ENCODE data around the gene BPI.

DNA sequence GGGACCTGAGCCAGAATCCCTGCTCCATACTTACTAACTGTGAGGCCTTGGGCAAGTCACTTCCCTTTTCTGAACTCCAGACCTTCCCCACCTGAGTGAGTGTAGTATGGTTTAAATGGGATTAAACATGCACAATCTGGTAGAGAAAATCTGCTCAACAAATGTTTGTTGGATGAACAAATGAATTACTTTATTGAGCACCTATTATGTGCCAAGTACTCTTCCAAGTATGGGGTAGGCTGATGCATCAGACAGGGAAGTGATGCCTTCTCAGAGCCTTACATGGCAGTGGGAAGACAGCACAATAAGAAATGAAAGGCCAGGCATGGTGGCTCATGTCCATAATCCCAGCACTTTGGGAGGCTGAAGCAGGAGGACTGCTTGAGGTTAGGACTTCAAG lies 27.3 kb downstream of the BPI start:
- TF ChIP-seq, protein P1, sequence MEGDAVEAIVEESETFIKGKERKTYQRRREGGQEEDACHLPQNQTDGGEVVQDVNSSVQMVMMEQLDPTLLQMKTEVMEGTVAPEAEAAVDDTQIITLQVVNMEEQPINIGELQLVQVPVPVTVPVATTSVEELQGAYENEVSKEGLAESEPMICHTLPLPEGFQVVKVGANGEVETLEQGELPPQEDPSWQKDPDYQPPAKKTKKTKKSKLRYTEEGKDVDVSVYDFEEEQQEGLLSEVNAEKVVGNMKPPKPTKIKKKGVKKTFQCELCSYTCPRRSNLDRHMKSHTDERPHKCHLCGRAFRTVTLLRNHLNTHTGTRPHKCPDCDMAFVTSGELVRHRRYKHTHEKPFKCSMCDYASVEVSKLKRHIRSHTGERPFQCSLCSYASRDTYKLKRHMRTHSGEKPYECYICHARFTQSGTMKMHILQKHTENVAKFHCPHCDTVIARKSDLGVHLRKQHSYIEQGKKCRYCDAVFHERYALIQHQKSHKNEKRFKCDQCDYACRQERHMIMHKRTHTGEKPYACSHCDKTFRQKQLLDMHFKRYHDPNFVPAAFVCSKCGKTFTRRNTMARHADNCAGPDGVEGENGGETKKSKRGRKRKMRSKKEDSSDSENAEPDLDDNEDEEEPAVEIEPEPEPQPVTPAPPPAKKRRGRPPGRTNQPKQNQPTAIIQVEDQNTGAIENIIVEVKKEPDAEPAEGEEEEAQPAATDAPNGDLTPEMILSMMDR (IDR thresholded peaks at IDR 0.05), result no peak
- TF ChIP-seq POLR2A (IDR thresholded peaks at IDR 0.05; ENCODE audit: low read depth) (no peak), POLR2AphosphoS5 (IDR thresholded peaks at IDR 0.05) (no peak)
